GM12891 (cell line): ENCODE measurements around the gene NUCKS1.

Source experiments
- POLR2AphosphoS5 ChIP-seq: IDR thresholded peaks from 2 replicates; pipeline ENCODE4 v1.6.1; 2011; ENCODE audit warnings: low read depth, low read length, control low read depth
- POU2F2 ChIP-seq: IDR thresholded peaks from 2 replicates; pipeline ENCODE4 v1.6.1; 2011; ENCODE audit warnings: low read depth, mild to moderate bottlenecking, control low read depth, low read length, moderate library complexity
- TAF1 ChIP-seq: IDR thresholded peaks from 2 replicates; pipeline ENCODE4 v1.6.1; 2011; ENCODE audit warnings: low read depth, low read length, control low read depth

GRCh38 chr1:205775015-205775716, 25.2 kb upstream of the NUCKS1 start, which contains the start of gene RAB29:
- no peak for TF ChIP-seq POU2F2
- no peak for TF ChIP-seq POLR2AphosphoS5
- TF ChIP-seq TAF1, result no peak
